H1 (cell line): ENCODE data around the gene HOXB3. TPM values are rescaled to one million over a fixed set of nuclear protein-coding genes. Genes with fewer than 3 reads are reported as not detected.

Experiments used
- CHD7 ChIP-seq: fragments of 300-600 bp; sonication (generic); IDR thresholded peaks from 2 replicates; pipeline ENCODE4 v1.7.1; 2012; ENCODE audit warnings: low read length, moderate library complexity, mild to moderate bottlenecking, inconsistent platforms; ENCODE audit not compliant: insufficient replicate concordance
- SAP30 ChIP-seq: fragments of 300-600 bp; sonication (generic); IDR thresholded peaks from 2 replicates; pipeline ENCODE4 v1.7.1; 2012; ENCODE audit warnings: low read length, moderate library complexity, mild to moderate bottlenecking, inconsistent platforms; ENCODE audit not compliant: insufficient read depth, insufficient replicate concordance
- polyA plus RNA-seq, 7 experiments: library from polyadenylated mRNA; depleted of rRNA in 3 of 7; stranded (reverse) in 5 of 7; unstranded in 2 of 7; fragments of >200 nt in 5 of 7; fragments of 200-250 nt in 2 of 7; gene quantifications; 1 replicate in 5 of 7; 2 replicates in 1 of 7; 4 replicates in 1 of 7; pipeline versions ENCODE4 v1.2.1 to v1.2.3, GENCODE V29; 2011 to 2013; ENCODE audit warnings: missing spikeins in 2 of 7, mixed read lengths in 2 of 7
- total RNA-seq: library from RNA; stranded (reverse); fragmentation: NEBNext Ultra II Directional; extraction: Animal tissue kit (Norgen Biotek cat#: 25700); gene quantifications from 2 replicates; pipeline ENCODE4 v1.2.1, GENCODE V29; 2021

HOXB3 gene
- total and polyA plus RNA-seq, 2 of the 8 experiments (the other 6 are each of a cell fraction or from before 2014, with no cell fraction given) = not detected

DNA sequence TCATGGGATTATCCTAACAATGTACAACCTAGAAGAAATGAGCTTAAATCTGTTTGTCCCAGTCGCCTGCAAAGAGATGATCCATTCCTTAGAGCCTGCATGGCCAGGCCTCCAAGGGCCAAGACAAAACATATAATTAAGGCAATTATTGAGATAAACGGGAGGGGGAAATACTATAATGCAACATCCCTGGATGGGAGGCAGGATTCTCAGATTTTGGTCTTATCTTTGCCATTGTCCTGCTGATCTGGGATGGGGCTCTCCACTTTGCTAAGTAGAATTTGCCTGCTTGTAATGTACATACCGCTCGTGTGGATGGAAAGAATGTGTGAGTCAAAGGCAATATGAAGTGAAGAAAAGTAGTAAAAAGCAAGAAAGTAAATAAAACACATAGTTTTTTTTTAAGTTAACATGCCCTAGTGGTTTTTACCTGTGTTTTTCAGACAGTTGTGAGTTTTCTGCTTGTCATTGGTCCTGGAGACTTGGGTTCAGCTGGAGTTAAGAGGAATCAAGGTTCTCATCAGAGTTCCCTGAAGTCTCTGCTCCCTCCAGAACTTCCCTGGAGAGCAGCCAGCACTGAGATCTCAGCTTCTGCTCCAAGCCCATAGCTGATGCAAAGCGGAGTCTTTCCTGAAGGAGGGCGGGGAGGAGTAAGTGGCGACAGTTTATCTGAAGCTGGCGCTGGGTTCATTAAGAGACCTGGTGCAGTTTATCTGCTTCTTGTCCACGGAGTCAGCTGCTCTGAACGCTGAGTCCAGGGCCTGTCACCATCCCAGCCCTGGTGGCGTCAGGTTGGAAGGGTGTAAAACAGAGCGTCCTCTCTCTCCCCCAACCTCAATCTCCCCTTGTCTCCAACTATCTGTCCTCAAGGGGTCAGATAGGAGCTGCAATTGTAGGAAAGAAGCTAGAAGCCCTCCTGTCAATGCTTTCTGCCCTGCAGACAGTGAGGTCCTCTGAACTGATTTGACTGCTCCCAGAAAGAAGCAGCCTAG is 89.3 kb downstream of the HOXB3 start (continued):
- TF ChIP-seq CHD7 = no peak
- no peak for TF ChIP-seq SAP30
